Heart right ventricle (tissue), 16 donors: Measurements from ENCODE around the gene GRM7. TPM values are rescaled to one million over a fixed set of nuclear protein-coding genes. Genes with fewer than 3 reads are reported as not detected.

Experiments
- ATAC-seq, 8 donors: fragments of 200-7000 bp; cut with Tn5 transposase; one replicate each; pipeline ENCODE4 v1.9.1; 2020; ENCODE audit warnings: mild to moderate bottlenecking in 8 of 8, moderate library complexity in 8 of 8, moderate number of reproducible peaks in 1 of 8
- DNase-seq, 2 donors: peaks; one replicate each; pipeline ENCODE4 v3.0.0-alpha.2; 2020
- H3K27ac ChIP-seq, 10 donors: fragments of 200-600 bp; sonication (generic) in 2 of 10; one replicate each; pipeline versions ENCODE4 v1.5.0 to v1.8.0; 2020 to 2022; ENCODE audit warnings: mild to moderate bottlenecking in 3 of 10
- H3K27me3 ChIP-seq, 7 donors: fragments of 200-600 bp; one replicate each; pipeline ENCODE4 v1.8.0; 2021 to 2022; ENCODE audit warnings: mild to moderate bottlenecking in 2 of 7
- H3K36me3 ChIP-seq, 9 donors: fragments of 200-600 bp; sonication (generic) in 1 of 9; one replicate each; pipeline versions ENCODE4 v1.5.0 to v1.8.0; 2020 to 2022; ENCODE audit warnings: mild to moderate bottlenecking in 2 of 9
- H3K4me1 ChIP-seq, 9 donors: fragments of 200-600 bp; sonication (generic) in 1 of 9; one replicate each; pipeline versions ENCODE4 v1.5.0 to v1.8.0; 2020 to 2022; ENCODE audit warnings: mild to moderate bottlenecking in 4 of 9
- H3K4me3 ChIP-seq, 10 donors: fragments of 200-600 bp; sonication (generic) in 2 of 10; one replicate each; pipeline versions ENCODE4 v1.5.0 to v1.8.0; 2020 to 2022; ENCODE audit warnings: mild to moderate bottlenecking in 7 of 10, moderate library complexity in 2 of 10
- H3K9me3 ChIP-seq, 11 donors: fragments of 200-600 bp in 10 of 11; sonication (generic) in 2 of 11; one replicate each; pipeline versions ENCODE4 v1.5.0 to v1.8.0; 2013 to 2022; ENCODE audit warnings: mild to moderate bottlenecking in 2 of 11, control low read depth in 1 of 11, moderate library complexity in 1 of 11
- WGBS, 2 donors: extraction: QIAGEN DNeasy Blood & Tissue Kit; methylation state at CpG; one replicate each; pipeline ENCODE4 v1.1.7; 2013; ENCODE audit warnings: inconsistent platforms in 1 of 2; 5-methylcytosine and 5-hydroxymethylcytosine counted together
- intact Hi-C, 10 donors: fragments of 100-400 bp; cut with DNase I; formaldehyde crosslinking; loops; one replicate each; pipeline versions ENCODE4 v1.11.1 to v1.14.2; 2022
- polyA plus RNA-seq, 2 donors: library from polyadenylated mRNA; stranded (reverse); fragments of 200-250 nt; gene quantifications; one replicate each; pipeline ENCODE4 v1.2.3, GENCODE V29; 2013
- total RNA-seq, 10 donors: library from RNA; stranded (reverse); fragmentation: NEBNext Ultra II Directional in 3 of 10; extraction: Animal tissue kit (Norgen Biotek cat#: 25700) in 3 of 10; gene quantifications; one replicate each; pipeline versions ENCODE4 v1.2.1 to v1.2.4, GENCODE V29; 2021 to 2023
- TF ChIP-seq, protein P1 (sequence below), 9 donors: fragments of 200-600 bp; sonication (generic) in 2 of 9; IDR thresholded peaks; one replicate each; pipeline versions ENCODE4 v1.5.0 to v1.8.0; 2021 to 2022; ENCODE audit warnings: antibody characterized with exemption in 9 of 9, mild to moderate bottlenecking in 5 of 9, moderate library complexity in 1 of 9
- donor health status: Arrhythmogenic right ventricular cardiomyopathy.
- donor health status: ischemic (EF 13 %, LVEDD 7.1; RV severe dilation, severe dysfunction).
- donor health status: healthy with polysubstance abuse.
- donor health status: DM: no; HTN: yes; CAD: no.
- donor health status: DM: no; HTN: no; CAD: no.
- donor health status: ischemic (EF 25% LVEDD 6.9; RV normal size, moderate dysfunction).
- donor health status: ischemic (EF 25% LVEDD 5.7; RV mildly dilated, moderate dysfunction).
- donor health status: healthy.
- donor health status: DM: yes; HTN: yes; CAD: no.
- donor health status: Ischemic cardiomyopathy.
- donor health status: ischemic (EF 35%, LVEDD 5.7; RV mildly dilated, moderate dysfunction).
- donor health status: nonischemic (EF 11% LVEDD 7.7; RV severe dilation, severe dysfunction).
- donor health status: DM: yes; HTN: yes; CAD: no.
- donor health status: PGD.
- donor health status: ischemic (EF 29% LVEDD 5.4; RV normal size, mild dysfunction).
- donor health status: nonischemic (EF 23%, LVEDD 6.1; RV moderate dilation, normal function).

Gene GRM7
- total and polyA plus RNA-seq, 12 donors, result not detected

DNA sequence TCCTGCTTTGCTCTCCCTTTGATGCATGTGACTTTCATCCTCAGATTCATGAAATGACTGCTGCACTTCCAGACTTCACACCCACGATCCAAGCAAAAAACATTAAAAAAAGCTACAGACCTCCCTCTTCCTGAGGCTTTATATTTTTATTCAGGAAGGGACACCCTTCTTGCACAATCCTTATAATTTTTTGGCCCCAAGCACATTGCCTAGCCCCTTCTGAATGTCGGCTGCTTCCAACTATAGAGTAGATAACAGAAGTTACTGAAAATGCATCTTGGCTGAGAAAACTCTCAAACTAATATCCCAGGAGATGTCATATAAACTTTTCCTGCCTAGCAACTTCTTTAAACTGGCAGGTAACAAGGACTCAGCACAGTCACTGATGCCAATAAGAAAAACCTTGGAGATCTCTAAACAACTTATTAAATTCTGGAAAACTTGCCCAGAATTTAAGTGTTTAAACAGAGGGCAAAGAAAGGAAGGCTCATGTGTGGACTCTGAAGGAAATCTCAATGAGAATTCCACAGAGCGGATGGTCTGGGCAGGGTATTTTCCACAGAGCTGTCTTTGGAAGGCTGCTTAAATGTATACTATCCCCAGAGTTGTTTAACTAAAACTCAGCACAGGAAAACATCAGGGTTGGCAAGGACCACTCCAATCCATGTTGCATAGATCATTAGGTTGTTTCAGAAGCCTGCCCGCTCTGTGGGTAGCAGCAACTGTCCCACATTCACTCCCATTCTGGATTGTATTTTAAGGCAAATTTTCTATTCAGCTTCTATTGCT is 893.9 kb downstream of the GRM7 start:
- Histone ChIP-seq H3K4me1 (peaks cover 0 to under 1% (median 0%) of the 10 kb centered on the region in 9 donors), H3K9me3 (no peaks in the 10 kb centered on the region), H3K27me3 (no peaks in the 10 kb centered on the region), H3K27ac (no peak overlapping the region), H3K36me3 (no peaks in the 10 kb centered on the region), H3K4me3 (no peak overlapping the region)
- no peak for DNase-seq
- intact Hi-C loops, result no loop called here
- ATAC-seq, result no peak
- TF ChIP-seq, protein P1, sequence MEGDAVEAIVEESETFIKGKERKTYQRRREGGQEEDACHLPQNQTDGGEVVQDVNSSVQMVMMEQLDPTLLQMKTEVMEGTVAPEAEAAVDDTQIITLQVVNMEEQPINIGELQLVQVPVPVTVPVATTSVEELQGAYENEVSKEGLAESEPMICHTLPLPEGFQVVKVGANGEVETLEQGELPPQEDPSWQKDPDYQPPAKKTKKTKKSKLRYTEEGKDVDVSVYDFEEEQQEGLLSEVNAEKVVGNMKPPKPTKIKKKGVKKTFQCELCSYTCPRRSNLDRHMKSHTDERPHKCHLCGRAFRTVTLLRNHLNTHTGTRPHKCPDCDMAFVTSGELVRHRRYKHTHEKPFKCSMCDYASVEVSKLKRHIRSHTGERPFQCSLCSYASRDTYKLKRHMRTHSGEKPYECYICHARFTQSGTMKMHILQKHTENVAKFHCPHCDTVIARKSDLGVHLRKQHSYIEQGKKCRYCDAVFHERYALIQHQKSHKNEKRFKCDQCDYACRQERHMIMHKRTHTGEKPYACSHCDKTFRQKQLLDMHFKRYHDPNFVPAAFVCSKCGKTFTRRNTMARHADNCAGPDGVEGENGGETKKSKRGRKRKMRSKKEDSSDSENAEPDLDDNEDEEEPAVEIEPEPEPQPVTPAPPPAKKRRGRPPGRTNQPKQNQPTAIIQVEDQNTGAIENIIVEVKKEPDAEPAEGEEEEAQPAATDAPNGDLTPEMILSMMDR (IDR thresholded peaks at IDR 0.05), result no peak
- 70 to 73% methylated on average over 4 of the region's 4 CpGs for WGBS, 2 donors

DNA sequence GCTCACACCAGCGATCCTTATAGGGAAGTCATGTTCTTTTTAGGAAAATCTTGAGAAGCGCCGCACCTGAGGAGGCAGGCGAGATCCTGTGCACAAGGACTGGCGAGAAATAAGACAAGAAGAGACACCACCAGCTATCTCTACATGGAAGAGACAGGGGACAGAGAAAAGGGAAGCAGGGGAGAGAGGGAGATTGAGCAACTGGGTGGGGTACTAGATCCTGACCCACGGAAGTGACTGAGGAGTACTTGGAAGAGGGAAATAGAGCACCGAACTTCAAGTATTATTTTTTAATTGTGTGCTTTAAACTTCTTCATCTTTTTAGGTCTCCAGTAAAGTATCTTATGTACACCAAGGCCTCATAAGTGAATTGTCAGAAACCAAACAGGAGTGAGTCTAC is 898.7 kb downstream of the GRM7 start:
- intact Hi-C loops, result no loop called here
- ATAC-seq, result no peak
- Histone ChIP-seq H3K4me1 (peaks cover 0 to 4% (median 0%) of the 10 kb centered on the region in 9 donors), H3K36me3 (no peaks in the 10 kb centered on the region), H3K27ac (no peak overlapping the region), H3K9me3 (no peaks in the 10 kb centered on the region), H3K27me3 (no peaks in the 10 kb centered on the region), H3K4me3 (no peak overlapping the region)
- 86 to 91% methylated on average over 7 of the region's 7 CpGs for whole genome bisulfite sequencing, 2 donors
- no peak for DNase-seq
- TF ChIP-seq, protein P1 (IDR thresholded peaks at IDR 0.05), result no peak

DNA sequence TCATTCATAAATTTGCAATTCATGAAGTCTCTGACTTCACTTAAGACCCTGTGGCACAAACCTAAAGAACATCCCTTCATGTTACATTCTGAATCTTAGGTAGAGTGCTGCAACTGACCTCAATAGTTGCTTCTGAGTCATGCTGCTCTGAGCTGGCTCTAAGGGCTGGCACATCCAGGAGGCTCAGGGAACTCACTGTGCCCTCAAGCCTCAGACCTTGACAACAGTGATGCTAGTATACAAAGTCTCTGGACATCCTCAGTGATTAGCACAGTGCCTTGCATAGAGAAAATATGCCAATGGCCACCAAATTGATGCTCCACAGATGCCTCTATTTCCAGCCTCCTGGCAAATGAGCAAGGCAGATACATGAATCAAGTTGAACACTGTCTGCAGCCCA is 899.8 kb downstream of the GRM7 start:
- Histone ChIP-seq H3K9me3 (no peaks in the 10 kb centered on the region), H3K27ac (no peak overlapping the region), H3K36me3 (no peaks in the 10 kb centered on the region), H3K27me3 (no peaks in the 10 kb centered on the region), H3K4me1 (peaks cover 0 to 4% (median 0%) of the 10 kb centered on the region in 9 donors), H3K4me3 (no peak overlapping the region)
- intact Hi-C loops, result no loop called here
- ATAC-seq (no peak), DNase-seq (no peak)
- TF ChIP-seq, protein P1 (IDR thresholded peaks at IDR 0.05), result no peak

DNA sequence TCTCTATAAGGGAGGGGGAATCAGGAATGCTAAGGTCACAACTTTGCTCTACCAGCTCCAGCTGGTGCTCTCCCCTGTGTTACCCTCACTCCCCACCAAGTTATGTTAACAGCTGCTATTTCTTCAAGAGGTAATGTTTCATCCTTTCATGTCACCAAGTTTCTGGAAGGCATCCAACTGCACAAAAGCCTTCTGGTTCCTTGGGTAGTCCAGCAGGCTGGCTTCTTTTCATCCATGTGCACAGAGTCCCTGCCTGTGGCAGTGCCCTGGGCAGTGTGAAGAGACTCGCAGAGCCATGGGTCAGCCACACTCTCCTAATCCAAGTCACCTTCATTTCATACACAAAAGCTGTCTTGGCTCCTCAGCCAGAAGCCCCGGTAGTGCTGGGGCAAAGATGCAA is 903.2 kb downstream of the GRM7 start:
- Histone ChIP-seq H3K36me3 (no peaks in the 10 kb centered on the region), H3K4me1 (peaks cover 0 to 4% (median 0%) of the 10 kb centered on the region in 9 donors), H3K9me3 (peaks cover 0 to 6% (median 0%) of the 10 kb centered on the region in 11 donors), H3K4me3 (no peak overlapping the region), H3K27ac (no peak overlapping the region), H3K27me3 (no peaks in the 10 kb centered on the region)
- TF ChIP-seq, protein P1 (IDR thresholded peaks at IDR 0.05), result no peak
- no peak for ATAC-seq
- intact Hi-C loops, result no loop called here
- WGBS, 2 donors, result 88 to 91% methylated on average over 2 of the region's 2 CpGs
- DNase-seq, result no peak
